HG02840 (cell line): ENCODE data around the gene MRPL52.
A peak's percentile ranks its signal among the peaks of the same experiment; 100 is the strongest.
"Not testable (repeated sequence)": the region's sequence is repeated elsewhere in the genome, so short reads cannot be mapped to it uniquely, and the experiment has no call there.

Experiments used
- ATAC-seq: cut with Tn5 transposase; IDR thresholded peaks from one replicate; pipeline ENCODE4 v1.9.1; 2021; ENCODE audit warnings: mild to moderate bottlenecking, moderate library complexity, moderate number of reproducible peaks; ENCODE audit not compliant: unreplicated experiment, low FRiP score

MRPL52 gene

GRCh38 chr14:22829661-22830442 lies at the start of gene MRPL52:
Gene MRPL52 (plus strand): TSS chr14:22829887. CDS start chr14:22829913, 26 bp downstream.
- peak; percentile 76 for ATAC-seq

GRCh38 chr14:22780105-22780679 lies 49.5 kb upstream of the MRPL52 start:
- no peak for ATAC-seq

- no peak for ATAC-seq
Observed at GRCh38 chr14:22780941-22781300, 48.8 kb upstream of the MRPL52 start.

GRCh38 chr14:22781301-22781991 lies 48.2 kb upstream of the MRPL52 start:
- ATAC-seq = no peak

GRCh38 chr14:22786685-22787084 lies 43.0 kb upstream of the MRPL52 start:
- ATAC-seq = no peak

GRCh38 chr14:22791301-22791700 lies 38.4 kb upstream of the MRPL52 start:
- ATAC-seq = no peak

- no peak for ATAC-seq
Observed at GRCh38 chr14:22792158-22792557, 37.5 kb upstream of the MRPL52 start.

- ATAC-seq = not testable (repeated sequence)
Observed at GRCh38 chr14:22793550-22793949, 36.1 kb upstream of the MRPL52 start.

GRCh38 chr14:22793976-22794375 lies 35.7 kb upstream of the MRPL52 start:
- ATAC-seq = no peak

- no peak for ATAC-seq
Observed at GRCh38 chr14:22794551-22794951, 35.1 kb upstream of the MRPL52 start.

GRCh38 chr14:22796087-22796707 lies 33.5 kb upstream of the MRPL52 start:
- no peak for ATAC-seq

- ATAC-seq = no peak
Observed at GRCh38 chr14:22797017-22797917, 32.4 kb upstream of the MRPL52 start.

GRCh38 chr14:22798528-22798927 lies 31.2 kb upstream of the MRPL52 start:
- ATAC-seq = no peak

GRCh38 chr14:22800346-22800745 lies 29.3 kb upstream of the MRPL52 start:
- ATAC-seq = no peak

GRCh38 chr14:22801716-22802115 lies 28.0 kb upstream of the MRPL52 start:
- no peak for ATAC-seq

- peak; percentile 52 for ATAC-seq
Observed at GRCh38 chr14:22802860-22803686, 26.6 kb upstream of the MRPL52 start.

GRCh38 chr14:22803687-22803974 lies 26.1 kb upstream of the MRPL52 start:
- ATAC-seq = peak; percentile 34

GRCh38 chr14:22805235-22805634 lies 24.5 kb upstream of the MRPL52 start:
- not testable (repeated sequence) for ATAC-seq

- ATAC-seq = no peak
Observed at GRCh38 chr14:22807432-22808087, 22.1 kb upstream of the MRPL52 start.
